ENCODE data around the gene EPHA3. TPM values are rescaled to one million over a fixed set of nuclear protein-coding genes. Genes with fewer than 3 reads are reported as not detected.

EPHA3 gene
- total and polyA plus RNA-seq, 2 donors, result 13.6 to 158 TPM

DNA sequence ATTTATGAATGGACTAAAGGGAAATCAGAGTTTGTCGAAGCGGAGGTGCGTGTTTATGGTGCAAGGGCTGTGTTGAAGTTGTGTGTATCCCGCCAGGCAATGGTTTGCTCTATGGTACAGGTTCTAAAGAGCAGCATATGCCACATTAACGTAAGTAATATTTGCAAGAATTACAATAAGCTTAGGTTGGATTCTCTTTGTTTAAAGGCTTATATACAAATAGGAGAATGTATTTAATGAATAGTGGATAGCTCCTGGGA is 800 bp downstream of the EPHA3 start:
- WGBS, result 17% methylated on average over 5 of the region's 5 CpGs
- no peak for DNase-seq (ENCODE audit: extremely low spot score)
- Histone ChIP-seq H3K36me3 (ENCODE audit: insufficient read depth) (no peaks in the 10 kb centered on the region), H3K27ac (ENCODE audit: low read depth) (no peak overlapping the region), H3K4me1 (ENCODE audit: insufficient read depth) (no peaks in the 10 kb centered on the region), H3K4me3 (ENCODE audit: low read depth, low read length) (peak overlapping the region; percentile 61)

- no peaks in the 10 kb centered on the region for H3K36me3 ChIP-seq (ENCODE audit: insufficient read depth)
- no peak for DNase-seq (ENCODE audit: extremely low spot score)
- no peaks in the 10 kb centered on the region for H3K4me1 ChIP-seq (ENCODE audit: insufficient read depth)
- no peak overlapping the region for H3K4me3 ChIP-seq (ENCODE audit: low read depth, low read length)
- 86% methylated on average over 4 of the region's 4 CpGs for WGBS
- no peak overlapping the region for H3K27ac ChIP-seq (ENCODE audit: low read depth)
Observed at GRCh38 chr3:89113344-89113743, 5.9 kb downstream of the EPHA3 start.

- Histone ChIP-seq H3K4me3 (ENCODE audit: low read depth, low read length) (peak overlapping the region; percentile 57), H3K4me1 (ENCODE audit: insufficient read depth) (no peaks in the 10 kb centered on the region), H3K27ac (ENCODE audit: low read depth) (peak overlapping the region; percentile 77), H3K36me3 (ENCODE audit: insufficient read depth) (no peaks in the 10 kb centered on the region)
- no peak for DNase-seq (ENCODE audit: extremely low spot score)
- WGBS, result 8% methylated on average over 42 of the region's 42 CpGs
Observed at GRCh38 chr3:89113893-89114840, 6.7 kb downstream of the EPHA3 start.

DNA sequence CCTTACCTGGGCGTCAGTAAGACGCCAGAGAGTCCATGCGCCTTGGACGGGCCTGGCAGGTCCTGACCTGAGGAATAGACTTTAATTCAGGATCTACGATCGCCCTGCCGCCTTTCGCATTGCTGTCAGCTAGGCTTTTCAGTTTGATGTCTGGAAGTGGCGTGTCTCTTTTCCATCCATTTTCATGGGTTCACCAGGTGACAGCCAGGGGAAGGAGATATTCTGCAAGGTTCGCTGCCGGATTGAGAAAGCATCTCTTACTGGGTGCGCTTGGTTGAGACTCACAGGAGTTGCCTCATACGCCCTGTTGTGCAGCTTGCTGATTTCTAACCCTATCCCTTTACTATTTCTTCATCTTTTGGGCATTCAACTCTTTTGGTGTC is 7.4 kb downstream of the EPHA3 start:
- no peaks in the 10 kb centered on the region for H3K4me1 ChIP-seq (ENCODE audit: insufficient read depth)
- H3K36me3 ChIP-seq (ENCODE audit: insufficient read depth), result no peaks in the 10 kb centered on the region
- H3K4me3 ChIP-seq (ENCODE audit: low read depth, low read length), result peak overlapping the region; percentile 57
- WGBS, result 37% methylated on average over 13 of the region's 13 CpGs
- DNase-seq (ENCODE audit: extremely low spot score), result no peak
- H3K27ac ChIP-seq (ENCODE audit: low read depth), result peak overlapping the region; percentile 77

DNA sequence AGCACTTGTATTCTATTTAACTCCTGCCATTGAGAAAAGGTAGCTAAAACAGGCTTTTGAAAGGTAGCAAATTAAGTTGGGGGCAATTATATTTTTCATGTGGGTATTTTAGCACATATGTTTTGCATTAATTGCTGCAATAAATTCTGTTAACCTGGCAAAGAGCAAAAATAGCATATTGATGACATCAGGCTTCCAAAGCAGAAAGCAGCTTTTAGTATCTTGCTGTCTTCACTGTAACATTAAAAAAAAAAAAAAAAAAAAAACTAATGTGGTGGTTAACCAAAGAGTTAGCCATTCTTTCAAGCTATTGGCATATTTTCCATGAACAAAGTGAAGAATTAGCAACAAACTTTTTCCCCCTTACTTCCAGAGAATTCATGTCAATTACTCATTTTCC is 9.1 kb downstream of the EPHA3 start:
- no peaks in the 10 kb centered on the region for H3K4me1 ChIP-seq (ENCODE audit: insufficient read depth)
- H3K4me3 ChIP-seq (ENCODE audit: low read depth, low read length), result no peak overlapping the region
- no peak for DNase-seq (ENCODE audit: extremely low spot score)
- no peak overlapping the region for H3K27ac ChIP-seq (ENCODE audit: low read depth)
- no peaks in the 10 kb centered on the region for H3K36me3 ChIP-seq (ENCODE audit: insufficient read depth)

DNA sequence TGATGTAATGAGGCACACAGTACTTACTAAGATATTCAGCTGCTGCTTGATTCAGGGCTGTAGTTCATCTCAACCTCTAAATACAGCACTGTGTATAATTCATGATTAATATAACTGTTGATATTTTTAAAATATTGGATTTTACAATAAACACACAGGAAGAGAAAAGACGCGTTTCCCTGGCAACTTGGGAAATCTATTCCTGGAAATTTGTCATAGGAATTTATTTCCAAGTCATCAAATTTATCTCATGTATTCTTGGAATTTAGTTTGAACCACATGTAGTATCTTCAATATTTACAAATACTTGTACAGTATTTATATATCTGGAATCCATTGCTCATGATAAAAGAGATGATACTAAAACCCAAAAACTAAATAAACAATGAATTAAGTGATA is 30.6 kb downstream of the EPHA3 start:
- Histone ChIP-seq H3K4me3 (ENCODE audit: low read depth, low read length) (no peak overlapping the region), H3K27ac (ENCODE audit: low read depth) (no peak overlapping the region), H3K4me1 (ENCODE audit: insufficient read depth) (no peaks in the 10 kb centered on the region), H3K36me3 (ENCODE audit: insufficient read depth) (no peaks in the 10 kb centered on the region)
- 25% methylated on average over 2 of the region's 2 CpGs for WGBS
- no peak for DNase-seq (ENCODE audit: extremely low spot score)

DNA sequence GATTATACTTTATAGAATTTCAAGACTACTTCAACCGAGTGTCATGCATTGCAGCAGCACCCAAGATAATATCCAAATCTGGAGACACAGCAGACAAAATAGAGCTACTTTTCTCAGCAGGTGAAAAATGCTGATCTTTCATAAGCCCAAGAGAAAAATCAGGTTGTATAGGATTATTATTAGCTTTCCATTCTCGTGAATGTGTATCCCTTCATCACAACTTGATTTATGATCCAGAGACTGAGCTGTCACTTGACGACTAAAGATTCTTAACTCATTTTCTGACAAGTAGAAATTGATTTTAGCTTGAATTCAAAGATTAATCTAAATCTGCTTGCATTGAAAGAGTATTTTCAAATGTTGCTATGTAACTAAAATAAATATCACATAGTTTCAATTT is 32.4 kb downstream of the EPHA3 start:
- Histone ChIP-seq H3K27ac (ENCODE audit: low read depth) (no peak overlapping the region), H3K4me1 (ENCODE audit: insufficient read depth) (no peaks in the 10 kb centered on the region), H3K36me3 (ENCODE audit: insufficient read depth) (no peaks in the 10 kb centered on the region), H3K4me3 (ENCODE audit: low read depth, low read length) (no peak overlapping the region)
- 60% methylated on average over 3 of the region's 3 CpGs for WGBS
- no peak for DNase-seq (ENCODE audit: extremely low spot score)

- Histone ChIP-seq H3K4me3 (ENCODE audit: low read depth, low read length) (no peak overlapping the region), H3K4me1 (ENCODE audit: insufficient read depth) (no peaks in the 10 kb centered on the region), H3K27ac (ENCODE audit: low read depth) (no peak overlapping the region), H3K36me3 (ENCODE audit: insufficient read depth) (no peaks in the 10 kb centered on the region)
- 90% methylated on average over 2 of the region's 2 CpGs for WGBS
- DNase-seq (ENCODE audit: extremely low spot score), result no peak
Observed at GRCh38 chr3:89144080-89144479, 36.7 kb downstream of the EPHA3 start.

DNA sequence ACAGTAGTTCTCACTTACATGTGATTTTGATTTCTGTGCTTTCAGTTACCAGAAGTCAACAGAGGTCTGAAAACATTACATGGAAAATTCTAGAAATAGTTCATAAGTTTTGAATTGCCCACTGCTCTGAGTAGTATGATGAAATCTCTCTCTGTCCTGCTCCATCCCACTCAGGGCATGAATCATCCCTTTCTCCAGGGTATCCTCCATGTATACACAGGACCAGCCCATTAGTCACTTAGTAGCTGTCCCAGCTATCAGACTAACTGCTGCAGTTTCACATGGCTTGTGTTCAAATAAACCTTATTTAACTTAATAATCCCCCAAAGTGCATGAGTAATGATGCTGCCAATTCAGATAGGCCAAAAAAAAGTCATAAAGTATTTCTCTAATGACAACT is 38.6 kb downstream of the EPHA3 start:
- no peaks in the 10 kb centered on the region for H3K36me3 ChIP-seq (ENCODE audit: insufficient read depth)
- H3K4me3 ChIP-seq (ENCODE audit: low read depth, low read length), result no peak overlapping the region
- no peaks in the 10 kb centered on the region for H3K4me1 ChIP-seq (ENCODE audit: insufficient read depth)
- H3K27ac ChIP-seq (ENCODE audit: low read depth), result no peak overlapping the region
- no peak for DNase-seq (ENCODE audit: extremely low spot score)

GRCh38 chr3:89154416-89154815 is 47.0 kb downstream of the EPHA3 start:
- no peak for DNase-seq (ENCODE audit: extremely low spot score)
- H3K4me3 ChIP-seq (ENCODE audit: low read depth, low read length), result no peak overlapping the region
- H3K36me3 ChIP-seq (ENCODE audit: insufficient read depth), result no peaks in the 10 kb centered on the region
- no peaks in the 10 kb centered on the region for H3K4me1 ChIP-seq (ENCODE audit: insufficient read depth)
- H3K27ac ChIP-seq (ENCODE audit: low read depth), result no peak overlapping the region

DNA sequence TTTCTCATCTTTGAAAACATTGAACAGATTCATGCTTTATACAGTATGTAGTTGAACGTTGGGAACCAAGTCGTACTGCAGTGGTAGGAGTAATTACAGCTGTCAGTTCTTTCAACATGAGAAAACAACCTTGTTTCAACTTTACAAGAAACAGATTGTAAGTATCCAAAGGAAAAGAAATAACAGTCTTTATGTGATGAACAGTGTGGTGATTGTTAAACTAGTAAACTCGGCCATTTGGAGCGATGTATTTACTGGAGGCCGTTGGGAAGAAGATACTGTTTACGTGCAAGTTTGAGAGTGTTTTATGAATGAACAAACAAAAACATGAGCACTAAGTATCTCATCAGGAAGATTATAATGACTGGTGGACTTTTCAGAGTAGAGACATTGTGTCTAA is 48.4 kb downstream of the EPHA3 start:
- Histone ChIP-seq H3K36me3 (ENCODE audit: insufficient read depth) (no peaks in the 10 kb centered on the region), H3K27ac (ENCODE audit: low read depth) (no peak overlapping the region), H3K4me1 (ENCODE audit: insufficient read depth) (no peaks in the 10 kb centered on the region), H3K4me3 (ENCODE audit: low read depth, low read length) (no peak overlapping the region)
- DNase-seq (ENCODE audit: extremely low spot score), result no peak
- WGBS, result 36% methylated on average over 6 of the region's 6 CpGs

GRCh38 chr3:89157575-89157974 is 50.2 kb downstream of the EPHA3 start:
- no peaks in the 10 kb centered on the region for H3K4me1 ChIP-seq (ENCODE audit: insufficient read depth)
- WGBS, result 94% methylated on average over 3 of the region's 3 CpGs
- DNase-seq (ENCODE audit: extremely low spot score), result no peak
- H3K27ac ChIP-seq (ENCODE audit: low read depth), result no peak overlapping the region
- H3K4me3 ChIP-seq (ENCODE audit: low read depth, low read length), result no peak overlapping the region
- H3K36me3 ChIP-seq (ENCODE audit: insufficient read depth), result no peaks in the 10 kb centered on the region

DNA sequence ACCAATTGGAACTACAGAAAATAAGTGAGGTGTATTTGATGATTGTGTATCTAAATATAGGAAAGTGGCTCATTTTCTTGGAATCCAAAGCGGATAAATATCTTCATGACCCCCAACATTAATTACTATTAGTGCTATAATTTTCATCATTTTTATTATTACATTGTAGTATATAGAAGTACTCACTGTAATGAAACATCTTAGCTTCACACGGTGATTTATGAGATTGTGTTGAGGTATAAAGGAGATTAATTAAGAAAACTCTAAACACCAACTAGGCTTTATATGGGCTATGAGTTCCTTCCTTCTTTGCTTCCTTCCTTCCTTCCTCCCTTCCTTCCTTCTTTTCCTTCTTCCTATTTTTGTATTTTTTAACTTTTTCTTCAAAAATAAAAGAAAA is 52.2 kb downstream of the EPHA3 start:
- H3K27ac ChIP-seq (ENCODE audit: low read depth), result no peak overlapping the region
- H3K4me1 ChIP-seq (ENCODE audit: insufficient read depth), result no peaks in the 10 kb centered on the region
- no peak overlapping the region for H3K4me3 ChIP-seq (ENCODE audit: low read depth, low read length)
- over 99% methylated on average over 2 of the region's 2 CpGs for WGBS
- DNase-seq (ENCODE audit: extremely low spot score), result no peak
- H3K36me3 ChIP-seq (ENCODE audit: insufficient read depth), result no peaks in the 10 kb centered on the region

DNA sequence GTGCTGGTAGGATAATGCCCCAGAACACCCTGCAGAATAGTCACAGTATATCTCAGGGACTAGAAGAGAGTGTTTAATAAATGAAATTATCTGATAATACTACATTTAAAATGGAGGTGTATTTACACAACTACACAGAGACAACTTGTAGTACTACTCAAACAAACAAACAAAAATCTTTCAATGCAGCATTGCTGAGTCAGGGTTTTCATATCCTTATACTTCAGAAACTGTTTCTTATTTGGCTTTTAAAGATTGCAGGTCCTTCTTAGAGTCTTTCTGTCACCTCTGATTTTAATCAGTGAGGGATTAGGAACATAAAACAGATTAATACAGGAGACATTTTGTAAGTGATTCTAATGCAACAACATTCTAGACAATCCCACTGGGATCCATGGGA is 57.4 kb downstream of the EPHA3 start:
- DNase-seq (ENCODE audit: extremely low spot score), result no peak
- Histone ChIP-seq H3K36me3 (ENCODE audit: insufficient read depth) (no peaks in the 10 kb centered on the region), H3K4me3 (ENCODE audit: low read depth, low read length) (no peak overlapping the region), H3K27ac (ENCODE audit: low read depth) (no peak overlapping the region), H3K4me1 (ENCODE audit: insufficient read depth) (no peaks in the 10 kb centered on the region)

All from urinary bladder (tissue), 4 donors.